Type B pancreatic cell (in vitro differentiated cells): ENCODE data around the gene CAB39. TPM values are rescaled to one million over a fixed set of nuclear protein-coding genes. Genes with fewer than 3 reads are reported as not detected.

Source experiments
- DNase-seq: peaks from one replicate; pipeline ENCODE4 v3.0.0; 2021; ENCODE audit warnings: mixed read lengths; ENCODE audit not compliant: unreplicated experiment; ENCODE audit errors: extremely low spot score
- H3K27ac Mint-ChIP-seq: 2 replicates; pipeline ENCODE4 v1.8.0; 2021; ENCODE audit warnings: mild to moderate bottlenecking, mixed read lengths
- H3K27me3 Mint-ChIP-seq: 2 replicates; pipeline ENCODE4 v1.8.0; 2021; ENCODE audit warnings: mixed read lengths
- H3K36me3 Mint-ChIP-seq: 2 replicates; pipeline ENCODE4 v1.8.0; 2021; ENCODE audit warnings: mixed read lengths
- H3K4me1 Mint-ChIP-seq: one replicate; pipeline ENCODE4 v1.8.0; 2021; ENCODE audit warnings: mixed read lengths; ENCODE audit not compliant: unreplicated experiment
- H3K4me3 Mint-ChIP-seq: 2 replicates; pipeline ENCODE4 v1.8.0; 2021; ENCODE audit warnings: mild to moderate bottlenecking, mixed read lengths
- H3K9me3 Mint-ChIP-seq: 2 replicates; pipeline ENCODE4 v1.8.0; 2021; ENCODE audit warnings: mixed read lengths
- total RNA-seq: library from RNA; stranded (reverse); gene quantifications from 2 replicates; pipeline ENCODE4 v1.2.1, GENCODE V29; 2021; ENCODE audit warnings: low replicate concordance
- TF ChIP-seq, protein P1 (sequence below): fragments of 200-600 bp; sonication (generic); conservative IDR thresholded peaks from 2 replicates; pipeline ENCODE4 v1.5.0; 2021; ENCODE audit warnings: antibody characterized with exemption, mild to moderate bottlenecking

CAB39 gene
- total RNA-seq, 1 donor from 2014 or later = 49.2 TPM

DNA sequence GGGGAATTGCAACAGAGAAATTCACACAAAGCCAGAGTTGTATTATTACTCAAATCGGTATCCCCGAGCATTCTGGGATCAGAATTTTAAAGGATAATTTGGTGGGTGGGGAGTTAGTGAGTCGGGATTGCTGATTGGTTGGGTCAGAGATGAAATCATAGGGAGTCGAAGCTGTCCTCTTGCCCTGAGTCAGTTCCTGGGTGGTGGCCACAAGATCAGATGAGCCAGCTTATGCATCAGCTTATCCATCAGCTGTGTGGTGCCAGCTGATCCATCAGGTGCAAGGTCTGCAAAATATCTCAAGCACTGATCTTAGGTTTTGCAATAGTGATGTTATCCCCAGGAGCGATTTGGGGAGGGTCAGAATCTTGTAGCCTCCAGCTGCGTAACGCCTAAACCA is 117.8 kb downstream of the CAB39 start:
- H3K4me1 Mint-ChIP-seq = peaks cover 8% of the 10 kb centered on the region
- TF ChIP-seq, protein P1, sequence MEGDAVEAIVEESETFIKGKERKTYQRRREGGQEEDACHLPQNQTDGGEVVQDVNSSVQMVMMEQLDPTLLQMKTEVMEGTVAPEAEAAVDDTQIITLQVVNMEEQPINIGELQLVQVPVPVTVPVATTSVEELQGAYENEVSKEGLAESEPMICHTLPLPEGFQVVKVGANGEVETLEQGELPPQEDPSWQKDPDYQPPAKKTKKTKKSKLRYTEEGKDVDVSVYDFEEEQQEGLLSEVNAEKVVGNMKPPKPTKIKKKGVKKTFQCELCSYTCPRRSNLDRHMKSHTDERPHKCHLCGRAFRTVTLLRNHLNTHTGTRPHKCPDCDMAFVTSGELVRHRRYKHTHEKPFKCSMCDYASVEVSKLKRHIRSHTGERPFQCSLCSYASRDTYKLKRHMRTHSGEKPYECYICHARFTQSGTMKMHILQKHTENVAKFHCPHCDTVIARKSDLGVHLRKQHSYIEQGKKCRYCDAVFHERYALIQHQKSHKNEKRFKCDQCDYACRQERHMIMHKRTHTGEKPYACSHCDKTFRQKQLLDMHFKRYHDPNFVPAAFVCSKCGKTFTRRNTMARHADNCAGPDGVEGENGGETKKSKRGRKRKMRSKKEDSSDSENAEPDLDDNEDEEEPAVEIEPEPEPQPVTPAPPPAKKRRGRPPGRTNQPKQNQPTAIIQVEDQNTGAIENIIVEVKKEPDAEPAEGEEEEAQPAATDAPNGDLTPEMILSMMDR = no peak

GRCh38 chr2:230840301-230840700 is 127.7 kb downstream of the CAB39 start:
- Mint-ChIP-seq H3K36me3 (no peaks in the 10 kb centered on the region), H3K27ac (no peak overlapping the region), H3K4me1 (no peaks in the 10 kb centered on the region), H3K4me3 (no peak overlapping the region), H3K27me3 (peaks cover 26% of the 10 kb centered on the region), H3K9me3 (peaks cover 12% of the 10 kb centered on the region)
- TF ChIP-seq, protein P1 = no peak
- DNase-seq = no peak

More for the DNA sequence above, 117.8 kb downstream of the CAB39 start:
- H3K9me3 Mint-ChIP-seq = no peaks in the 10 kb centered on the region
- no peak overlapping the region for H3K27ac Mint-ChIP-seq
- H3K4me3 Mint-ChIP-seq = no peak overlapping the region
- DNase-seq = no peak
- no peaks in the 10 kb centered on the region for H3K36me3 Mint-ChIP-seq
- peaks cover 19% of the 10 kb centered on the region for H3K27me3 Mint-ChIP-seq

DNA sequence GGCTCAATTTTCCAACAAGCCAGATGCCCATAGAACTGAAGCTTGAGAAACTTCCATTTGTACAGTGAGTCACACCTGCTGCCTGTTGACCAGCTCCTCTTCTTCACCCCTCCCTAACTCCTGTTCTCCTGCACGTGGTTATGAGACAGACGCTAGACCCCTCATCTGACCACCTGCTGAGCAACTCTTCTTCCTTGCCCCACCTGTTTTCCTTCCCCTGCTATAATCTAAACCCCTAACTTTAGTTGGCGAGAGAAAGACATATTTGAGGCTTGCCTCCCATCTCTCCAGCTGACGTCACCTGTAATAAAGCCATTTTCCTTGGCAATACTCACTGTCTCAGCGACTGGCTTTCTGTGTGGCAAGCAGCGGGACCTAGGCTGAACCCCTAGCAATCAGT is 129.8 kb downstream of the CAB39 start:
- no peak overlapping the region for H3K4me3 Mint-ChIP-seq
- peaks cover 12% of the 10 kb centered on the region for H3K9me3 Mint-ChIP-seq
- no peak overlapping the region for H3K27ac Mint-ChIP-seq
- TF ChIP-seq, protein P1 = no peak
- DNase-seq = no peak
- H3K27me3 Mint-ChIP-seq = peaks cover 32% of the 10 kb centered on the region
- no peaks in the 10 kb centered on the region for H3K4me1 Mint-ChIP-seq
- H3K36me3 Mint-ChIP-seq = no peaks in the 10 kb centered on the region

DNA sequence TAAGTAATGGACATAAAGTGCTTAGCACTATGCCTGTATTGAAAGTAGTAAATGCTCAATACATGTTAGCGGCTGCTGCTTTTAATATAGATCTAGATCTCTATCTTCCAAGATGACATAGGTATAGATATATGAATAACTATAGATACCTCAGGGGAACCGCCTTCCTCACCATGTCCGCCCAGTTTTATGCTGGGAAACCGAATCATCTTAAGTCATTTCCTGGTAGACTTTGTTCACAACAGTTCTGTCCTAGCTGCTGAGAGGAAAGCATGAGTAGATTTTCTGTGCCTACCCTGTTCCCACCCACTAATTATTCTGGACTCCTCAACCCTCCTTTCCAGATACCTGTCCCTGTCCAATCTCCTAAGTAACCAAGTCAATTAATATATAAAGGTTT is 130.5 kb downstream of the CAB39 start:
- peaks cover 32% of the 10 kb centered on the region for H3K27me3 Mint-ChIP-seq
- no peaks in the 10 kb centered on the region for H3K4me1 Mint-ChIP-seq
- no peaks in the 10 kb centered on the region for H3K36me3 Mint-ChIP-seq
- H3K27ac Mint-ChIP-seq = no peak overlapping the region
- peaks cover 12% of the 10 kb centered on the region for H3K9me3 Mint-ChIP-seq
- no peak overlapping the region for H3K4me3 Mint-ChIP-seq
- TF ChIP-seq, protein P1 = no peak
- no peak for DNase-seq

GRCh38 chr2:230846360-230846759 is 133.7 kb downstream of the CAB39 start:
- no peaks in the 10 kb centered on the region for H3K9me3 Mint-ChIP-seq
- no peak overlapping the region for H3K4me3 Mint-ChIP-seq
- no peaks in the 10 kb centered on the region for H3K36me3 Mint-ChIP-seq
- no peak overlapping the region for H3K27ac Mint-ChIP-seq
- DNase-seq = no peak
- TF ChIP-seq, protein P1 = no peak
- H3K4me1 Mint-ChIP-seq = no peaks in the 10 kb centered on the region
- H3K27me3 Mint-ChIP-seq = peaks cover 36% of the 10 kb centered on the region

- TF ChIP-seq, protein P1 = peak; percentile 98
- Mint-ChIP-seq H3K4me3 (peak overlapping the region; percentile 39), H3K27ac (no peak overlapping the region), H3K4me1 (no peaks in the 10 kb centered on the region), H3K27me3 (peaks cover 29% of the 10 kb centered on the region), H3K36me3 (no peaks in the 10 kb centered on the region), H3K9me3 (no peaks in the 10 kb centered on the region)
- peak; percentile 91 for DNase-seq
Observed at GRCh38 chr2:230847883-230848388, 135.3 kb downstream of the CAB39 start.
